H1 (cell line): ENCODE data around the gene CADM1. TPM values are rescaled to one million over a fixed set of nuclear protein-coding genes. Genes with fewer than 3 reads are reported as not detected.

Experiments
- CTCF ChIA-PET: fragments of 300-600 bp; sonication (Branson Sonifier 250); formaldehyde crosslinking; loops from one replicate; lab custom pipeline; 2021; ENCODE audit not compliant: partially characterized antibody; lab: Charles Lee
- POLR2A ChIA-PET: fragments of 300-600 bp; sonication (Branson Sonifier 250); formaldehyde crosslinking; loops from one replicate; lab custom pipeline; 2021; ENCODE audit warnings: inconsistent platforms; ENCODE audit not compliant: partially characterized antibody; lab: Charles Lee
- DNase-seq, 2 experiments: peaks; one replicate each; pipeline versions ENCODE4 v3.0.0 to v3.0.0-alpha.2; 2010 to 2022; ENCODE audit warnings: low spot score in 2 of 2, low read depth in 1 of 2, mixed read lengths in 1 of 2
- FAIRE-seq: peaks from 2 replicates; lab custom pipeline; 2011; peaks lifted over from hg19 to GRCh38; lab: Jason Lieb, UNC
- H2AFZ ChIP-seq: 2 replicates; pipeline ENCODE4 v1.8.1; 2012; ENCODE audit warnings: low read length, inconsistent platforms
- H2AK5ac ChIP-seq: 2 replicates; pipeline ENCODE4 v1.6.1; 2013; ENCODE audit warnings: low read depth, low read length
- H2BK120ac ChIP-seq: replicated peaks from 2 replicates; pipeline ENCODE3; 2013; ENCODE audit warnings: low read depth, low read length, inconsistent platforms
- H2BK12ac ChIP-seq: 2 replicates; pipeline ENCODE4 v1.6.1; 2013; ENCODE audit warnings: low read depth, low read length
- H2BK15ac ChIP-seq: 2 replicates; pipeline ENCODE4 v1.6.1; 2013; ENCODE audit warnings: low read length
- H2BK20ac ChIP-seq: 2 replicates; pipeline ENCODE4 v1.6.1; 2013; ENCODE audit warnings: low read length
- H2BK5ac ChIP-seq: 2 replicates; pipeline ENCODE4 v1.6.1; 2013; ENCODE audit warnings: low read depth, low read length
- H3K14ac ChIP-seq: 2 replicates; pipeline ENCODE4 v1.6.1; 2013; ENCODE audit warnings: inconsistent platforms; ENCODE audit not compliant: insufficient read length
- H3K18ac ChIP-seq: 2 replicates; pipeline ENCODE4 v1.6.1; 2013; ENCODE audit warnings: low read length; ENCODE audit errors: extremely low read depth
- H3K23ac ChIP-seq: 2 replicates; pipeline ENCODE4 v1.6.1; 2013; ENCODE audit warnings: inconsistent platforms; ENCODE audit not compliant: insufficient read length
- H3K23me2 ChIP-seq: 2 replicates; pipeline ENCODE4 v1.6.1; 2013; ENCODE audit warnings: low read depth, low read length
- H3K27ac ChIP-seq: 2 replicates; pipeline ENCODE4 v1.6.1; 2011; ENCODE audit warnings: low read depth, low read length, inconsistent platforms
- H3K27me3 ChIP-seq, 4 experiments: replicated peaks in 1 of 4; 1 replicate in 1 of 4; 2 replicates in 3 of 4; pipeline versions ENCODE4 v1.6.1 to v1.8.1; 2011 to 2013; ENCODE audit warnings: low read length in 3 of 4, mild to moderate bottlenecking in 3 of 4, inconsistent platforms in 2 of 4, mixed read lengths in 2 of 4, moderate library complexity in 1 of 4; ENCODE audit not compliant: control insufficient read depth in 3 of 4, insufficient read depth in 3 of 4; ENCODE audit errors: extremely low read depth in 1 of 4
- H3K36me3 ChIP-seq, 4 experiments: 2 replicates each; pipeline versions ENCODE4 v1.6.1 to v1.8.1; 2011 to 2013; ENCODE audit warnings: mild to moderate bottlenecking in 4 of 4, low read length in 3 of 4, moderate library complexity in 2 of 4, control low read depth in 1 of 4, inconsistent platforms in 1 of 4; ENCODE audit not compliant: insufficient read depth in 4 of 4, control insufficient read depth in 2 of 4
- H3K4ac ChIP-seq: replicated peaks from 2 replicates; pipeline ENCODE3; 2013; ENCODE audit warnings: low read length, low read depth, mixed read lengths, inconsistent platforms; ENCODE audit not compliant: insufficient read length
- H3K4me1 ChIP-seq, 4 experiments: replicated peaks in 1 of 4; 1 replicate in 1 of 4; 2 replicates in 3 of 4; pipeline versions ENCODE4 v1.6.1 to v1.8.1; 2011 to 2013; ENCODE audit warnings: low read length in 3 of 4, inconsistent platforms in 2 of 4, mixed read lengths in 1 of 4; ENCODE audit not compliant: insufficient read depth in 4 of 4, control insufficient read depth in 3 of 4
- H3K4me2 ChIP-seq, 2 experiments: 2 replicates each; pipeline versions ENCODE4 v1.6.1 to v1.8.1; 2011 to 2013; ENCODE audit warnings: low read depth in 2 of 2, low read length in 2 of 2, control low read depth in 1 of 2, inconsistent platforms in 1 of 2, mild to moderate bottlenecking in 1 of 2; ENCODE audit not compliant: insufficient read depth in 1 of 2
- H3K4me3 ChIP-seq, 4 experiments: fragments of 200-600, 300-600 bp in 1 of 4; sonication (generic), shearing (Covaris generic), sonication (Bioruptor Twin) in 1 of 4; 2 replicates each; pipeline versions ENCODE4 v1.5.1 to v1.8.1; 2011 to 2016; ENCODE audit warnings: low read length in 4 of 4, low read depth in 3 of 4, control low read depth in 2 of 4, inconsistent platforms in 2 of 4, mild to moderate bottlenecking in 2 of 4, mixed read lengths in 1 of 4, moderate library complexity in 1 of 4; ENCODE audit not compliant: insufficient read depth in 2 of 4; ENCODE audit errors: extremely low read depth in 1 of 4
- H3K56ac ChIP-seq: replicated peaks from 2 replicates; pipeline ENCODE3; 2013; ENCODE audit warnings: low read depth, mild to moderate bottlenecking, mixed read lengths, low read length, inconsistent platforms; ENCODE audit not compliant: insufficient read length
- H3K79me1 ChIP-seq: 2 replicates; pipeline ENCODE4 v1.6.1; 2013; ENCODE audit warnings: low read depth, low read length, control low read depth
- H3K79me2 ChIP-seq, 2 experiments: 2 replicates each; pipeline versions ENCODE4 v1.6.1 to v1.8.1; 2012 to 2013; ENCODE audit warnings: low read length in 2 of 2, mild to moderate bottlenecking in 2 of 2, inconsistent platforms in 1 of 2; ENCODE audit not compliant: insufficient read depth in 2 of 2, control insufficient read depth in 1 of 2
- H3K9ac ChIP-seq, 4 experiments: replicated peaks in 1 of 4; 1 replicate in 1 of 4; 2 replicates in 3 of 4; pipeline versions ENCODE4 v1.6.1 to v1.8.1; 2011 to 2013; ENCODE audit warnings: low read depth in 3 of 4, low read length in 3 of 4, control low read depth in 2 of 4, mild to moderate bottlenecking in 2 of 4, moderate library complexity in 2 of 4, inconsistent platforms in 1 of 4; ENCODE audit errors: extremely low read depth in 1 of 4
- H3K9me3 ChIP-seq, 2 experiments: 2 replicates each; pipeline versions ENCODE4 v1.6.1 to v1.8.1; 2012 to 2013; ENCODE audit warnings: mild to moderate bottlenecking in 2 of 2, moderate library complexity in 2 of 2, control low read depth in 1 of 2, inconsistent platforms in 1 of 2, low read depth in 1 of 2, low read length in 1 of 2, mixed read lengths in 1 of 2; ENCODE audit not compliant: insufficient read depth in 2 of 2
- H4K20me1 ChIP-seq, 2 experiments: replicated peaks in 1 of 2; 2 replicates each; pipeline versions ENCODE3 to v1.8.1; 2011 to 2013; ENCODE audit warnings: inconsistent platforms in 2 of 2, low read length in 2 of 2, mild to moderate bottlenecking in 1 of 2; ENCODE audit not compliant: insufficient read depth in 2 of 2, control insufficient read depth in 1 of 2
- H4K5ac ChIP-seq: 2 replicates; pipeline ENCODE4 v1.6.1; 2013; ENCODE audit warnings: low read length, low read depth, mixed read lengths, inconsistent platforms; ENCODE audit not compliant: insufficient read length
- H4K8ac ChIP-seq: 2 replicates; pipeline ENCODE4 v1.8.0; 2013; ENCODE audit warnings: mild to moderate bottlenecking, moderate library complexity, low read length, inconsistent platforms; ENCODE audit not compliant: insufficient read depth; ENCODE audit errors: extremely low read depth
- H4K91ac ChIP-seq: replicated peaks from 2 replicates; pipeline ENCODE3; 2013; ENCODE audit warnings: low read length, mixed read lengths, inconsistent platforms; ENCODE audit not compliant: insufficient read length
- SAP30 ChIP-seq: fragments of 300-600 bp; sonication (generic); IDR thresholded peaks from 2 replicates; pipeline ENCODE4 v1.7.1; 2012; ENCODE audit warnings: low read length, moderate library complexity, mild to moderate bottlenecking, inconsistent platforms; ENCODE audit not compliant: insufficient read depth, insufficient replicate concordance
- polyA plus RNA-seq, 7 experiments: library from polyadenylated mRNA; depleted of rRNA in 3 of 7; stranded (reverse) in 5 of 7; unstranded in 2 of 7; fragments of >200 nt in 5 of 7; fragments of 200-250 nt in 2 of 7; gene quantifications; 1 replicate in 5 of 7; 2 replicates in 1 of 7; 4 replicates in 1 of 7; pipeline versions ENCODE4 v1.2.1 to v1.2.3, GENCODE V29; 2011 to 2013; ENCODE audit warnings: missing spikeins in 2 of 7, mixed read lengths in 2 of 7
- total RNA-seq: library from RNA; stranded (reverse); fragmentation: NEBNext Ultra II Directional; extraction: Animal tissue kit (Norgen Biotek cat#: 25700); gene quantifications from 2 replicates; pipeline ENCODE4 v1.2.1, GENCODE V29; 2021

Gene CADM1
- total and polyA plus RNA-seq, 2 of the 8 experiments (the other 6 are each of a cell fraction or from before 2014, with no cell fraction given) = 8.3 to 25.3 TPM

- H3K36me3 ChIP-seq = no peaks in the 10 kb centered on the region
- no peak overlapping the region for H2AK5ac ChIP-seq
- POLR2A ChIA-PET = no interaction called here
- H2BK12ac ChIP-seq = no peak overlapping the region
- H3K56ac ChIP-seq = no peak overlapping the region
- no peak overlapping the region for H3K4me2 ChIP-seq
- no peak overlapping the region for H4K5ac ChIP-seq
- no peak overlapping the region for H3K4me3 ChIP-seq
- H2BK20ac ChIP-seq = no peak overlapping the region
- no peak overlapping the region for H3K9ac ChIP-seq
- H4K91ac ChIP-seq = no peak overlapping the region
- H3K27ac ChIP-seq = no peak overlapping the region
- no peak overlapping the region for H3K18ac ChIP-seq
- no peak overlapping the region for H2AFZ ChIP-seq
- H2BK120ac ChIP-seq = no peak overlapping the region
- peaks cover 9% of the 10 kb centered on the region in 2 experiments for H4K20me1 ChIP-seq
- H3K9me3 ChIP-seq = no peaks in the 10 kb centered on the region
- no peak overlapping the region for H2BK5ac ChIP-seq
- CTCF ChIA-PET = interaction anchor here (0.6 to 0.8 kb wide), 3 partner anchors 13 to 1473 kb away, joined by 3 to 4 read pairs (median 3); no protein-coding TSS in a partner anchor
- no peaks in the 10 kb centered on the region for H3K23me2 ChIP-seq
- H3K27me3 ChIP-seq = peaks cover 35 to 75% (median 65%) of the 10 kb centered on the region in 4 experiments
- H3K79me1 ChIP-seq = no peaks in the 10 kb centered on the region
- DNase-seq (no peak), FAIRE-seq (no peak)
- H4K8ac ChIP-seq = no peak overlapping the region
- H3K14ac ChIP-seq = no peak overlapping the region
- H3K79me2 ChIP-seq = no peaks in the 10 kb centered on the region
- H3K23ac ChIP-seq = no peak overlapping the region
- no peak overlapping the region for H3K4ac ChIP-seq
- H3K4me1 ChIP-seq = no peaks in the 10 kb centered on the region; a peak in 1 of 7 replicates
- no peak overlapping the region for H2BK15ac ChIP-seq
- no peak for TF ChIP-seq SAP30
Observed at GRCh38 chr11:115393950-115394349, 110.3 kb downstream of the CADM1 start.
